ENCODE measurements around the gene HSF2BP. TPM values are rescaled to one million over a fixed set of nuclear protein-coding genes. Genes with fewer than 3 reads are reported as not detected.
"Not testable (repeated sequence)": the region's sequence is repeated elsewhere in the genome, so short reads cannot be mapped to it uniquely, and the experiment has no call there.

The HSF2BP gene
- total RNA-seq, 1 experiment from 2014 or later: 0.96 TPM

- not testable (repeated sequence) for DNase-seq (ENCODE audit: low read depth)
These were observed 142.2 kb downstream of the HSF2BP start for GRCh38 chr21:43516860-43517627.

DNA sequence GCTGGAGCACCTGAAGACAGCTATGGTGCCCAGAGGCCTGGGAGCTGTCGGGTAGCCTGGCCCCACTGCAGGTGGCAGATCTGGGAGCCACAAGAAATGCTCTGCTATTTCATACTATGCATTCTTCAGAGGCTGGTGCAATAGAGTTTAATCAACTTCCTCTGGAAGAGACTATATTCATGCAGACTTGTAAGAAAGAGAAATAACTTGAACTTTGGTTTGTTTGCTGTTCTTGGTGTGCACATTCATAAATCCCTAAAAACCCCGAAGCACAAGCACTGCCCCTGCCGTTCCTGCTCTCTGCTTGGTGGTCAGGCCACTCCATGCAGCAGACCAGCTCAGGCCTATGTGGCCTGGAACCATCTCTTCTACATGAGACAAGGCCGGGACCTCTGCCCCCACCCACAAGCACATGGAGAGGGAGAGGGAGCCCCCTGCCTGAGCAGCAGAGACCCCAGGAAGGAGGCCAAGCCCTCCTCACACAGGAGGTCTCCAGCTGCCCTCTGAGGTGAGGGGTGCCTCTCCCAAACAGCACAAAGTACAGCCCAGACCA lies 142.9 kb downstream of the HSF2BP start:
- DNase-seq (ENCODE audit: low read depth): not testable (repeated sequence)

DNA sequence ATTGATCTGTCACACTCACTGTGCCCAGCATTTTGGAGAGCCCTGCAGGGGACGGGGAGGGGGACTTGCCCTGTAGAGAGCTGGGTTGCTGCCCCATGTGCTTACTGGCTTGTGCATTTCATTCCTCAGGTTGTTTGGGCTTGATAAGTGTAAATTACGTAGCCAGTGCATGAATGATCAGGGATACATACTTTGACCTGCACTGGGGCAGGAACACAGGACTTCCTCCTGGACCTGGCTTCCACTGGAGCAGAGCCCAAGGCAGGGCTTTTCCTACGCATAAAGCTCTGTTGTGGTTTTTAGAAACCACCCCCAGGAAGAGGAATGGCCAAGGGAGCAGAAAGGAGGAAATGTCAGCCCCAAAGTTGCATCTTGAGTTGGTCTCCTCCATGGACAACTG lies 144.5 kb downstream of the HSF2BP start:
- not testable (repeated sequence) for DNase-seq (ENCODE audit: low read depth)

- DNase-seq (ENCODE audit: low read depth): not testable (repeated sequence)
These were observed 146.3 kb downstream of the HSF2BP start for GRCh38 chr21:43513023-43513422.

DNA sequence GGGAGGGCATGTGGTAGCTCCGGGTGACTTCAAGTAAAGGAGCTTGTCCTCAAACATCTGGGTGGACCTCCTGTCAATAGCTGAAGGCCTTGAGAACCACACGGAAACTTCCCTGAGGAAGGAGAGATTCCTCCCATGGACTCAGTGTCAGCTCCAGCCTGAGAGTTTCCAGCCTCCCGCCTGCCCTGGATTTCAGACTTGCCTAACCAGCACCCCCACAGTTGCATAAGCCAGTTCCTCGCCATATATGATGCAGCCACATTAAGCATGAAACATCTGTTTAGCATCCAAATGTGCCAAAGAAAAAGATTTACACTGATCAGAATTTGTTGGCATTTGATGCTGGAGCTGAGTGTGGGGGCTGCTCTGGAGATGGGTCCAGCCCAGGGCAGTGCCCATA lies 148.1 kb downstream of the HSF2BP start:
- DNase-seq (ENCODE audit: low read depth): not testable (repeated sequence)

GRCh38 chr21:43510669-43511068 lies 148.6 kb downstream of the HSF2BP start:
- DNase-seq (ENCODE audit: low read depth): not testable (repeated sequence)

- DNase-seq (ENCODE audit: low read depth): not testable (repeated sequence)
These were observed 155.4 kb downstream of the HSF2BP start for GRCh38 chr21:43503892-43504291.

GRCh38 chr21:43503075-43503750 lies 156.1 kb downstream of the HSF2BP start:
- DNase-seq (ENCODE audit: low read depth): not testable (repeated sequence)

GRCh38 chr21:43502407-43503071 lies 156.7 kb downstream of the HSF2BP start:
- DNase-seq (ENCODE audit: low read depth): not testable (repeated sequence)

- not testable (repeated sequence) for DNase-seq (ENCODE audit: low read depth)
These were observed 160.4 kb downstream of the HSF2BP start for GRCh38 chr21:43498924-43499323.

GRCh38 chr21:43498065-43498464 lies 161.2 kb downstream of the HSF2BP start:
- not testable (repeated sequence) for DNase-seq (ENCODE audit: low read depth)

- not testable (repeated sequence) for DNase-seq (ENCODE audit: low read depth)
These were observed 164.8 kb downstream of the HSF2BP start for GRCh38 chr21:43494279-43495012.

DNA sequence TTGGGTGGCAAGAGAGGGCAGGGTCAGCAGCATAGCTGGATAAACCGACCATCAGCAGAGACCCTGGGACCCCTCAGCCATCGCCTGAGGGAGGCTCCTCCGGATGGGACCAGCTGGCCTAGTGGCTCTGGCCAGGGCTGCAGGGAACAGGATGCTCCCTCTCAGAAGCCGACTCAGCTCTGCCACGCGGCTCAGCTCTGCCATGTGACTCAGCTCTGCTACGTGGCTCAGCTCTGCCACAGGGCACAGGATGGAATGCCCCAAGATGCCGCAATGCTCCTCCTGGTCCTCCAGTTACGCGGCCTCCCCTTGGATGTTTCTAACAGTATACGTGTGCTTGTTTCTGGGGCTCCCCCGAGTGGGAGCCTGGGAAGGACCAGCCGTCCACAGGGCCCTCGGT lies 165.8 kb downstream of the HSF2BP start:
- not testable (repeated sequence) for DNase-seq (ENCODE audit: low read depth)

GRCh38 chr21:43488235-43488634 lies 171.1 kb downstream of the HSF2BP start:
- not testable (repeated sequence) for DNase-seq (ENCODE audit: low read depth)

- DNase-seq (ENCODE audit: low read depth): not testable (repeated sequence)
These were observed 173.2 kb downstream of the HSF2BP start for GRCh38 chr21:43486051-43486450.

DNA sequence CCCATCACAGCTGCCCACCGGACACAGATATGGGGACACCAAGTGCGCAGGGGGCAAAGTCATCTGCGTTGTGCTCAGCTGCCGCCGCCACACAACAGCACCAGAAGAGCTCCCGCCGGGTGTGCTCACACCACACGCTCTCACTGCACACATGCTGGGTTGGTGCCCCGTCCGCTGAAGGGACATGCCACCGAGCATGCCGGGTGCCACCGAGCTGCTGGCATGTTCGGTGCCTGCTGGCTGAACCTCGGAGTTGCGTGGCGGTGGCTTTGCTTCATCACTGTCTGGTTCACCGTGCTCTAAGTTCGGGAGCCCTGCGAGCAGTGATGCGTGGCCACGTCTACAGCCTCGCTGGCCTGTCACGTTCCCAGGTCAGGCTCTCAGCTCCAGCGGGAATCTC lies 174.3 kb downstream of the HSF2BP start:
- not testable (repeated sequence) for DNase-seq (ENCODE audit: low read depth)

DNA sequence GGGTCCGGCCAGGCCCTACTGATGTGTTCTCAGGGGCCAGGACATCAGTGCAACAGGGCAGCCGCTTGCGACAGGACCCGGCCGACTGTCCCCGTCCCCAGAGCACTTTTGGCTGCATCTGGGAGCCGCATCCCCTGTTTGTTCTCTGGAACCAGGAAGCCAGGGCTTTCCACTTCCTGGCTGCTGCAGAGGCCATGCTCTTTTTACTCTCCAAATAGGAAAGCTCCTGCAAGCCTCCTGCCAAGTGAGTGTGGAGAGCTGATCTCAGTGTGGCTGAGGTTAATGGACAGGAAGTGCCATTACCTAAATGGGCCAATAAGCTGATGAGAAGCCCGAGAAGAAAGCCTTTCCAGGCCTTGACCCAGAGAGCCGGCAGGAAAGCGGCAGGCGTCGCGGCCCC lies 180.1 kb downstream of the HSF2BP start:
- DNase-seq (ENCODE audit: low read depth): not testable (repeated sequence)

All from RPMI7951 (cell line).